CD4-positive, CD25-positive, alpha-beta regulatory T cell (primary cell): ENCODE measurements around the gene SPDEF. TPM values are rescaled to one million over a fixed set of nuclear protein-coding genes. Genes with fewer than 3 reads are reported as not detected.

Experiments
- ATAC-seq, 2 donors: fragments of 150-1000 bp; cut with Tn5 transposase; one replicate each; pipeline ENCODE4 v1.10.0; 2021; ENCODE audit warnings: low read depth in 2 of 2, moderate number of reproducible peaks in 2 of 2, moderate library complexity in 1 of 2
- DNase-seq, 3 donors: peaks; one replicate each; pipeline versions ENCODE4 v3.0.0 to v3.0.0-alpha.2; 2012 to 2022; ENCODE audit warnings: mixed read lengths in 1 of 3
- H3K27ac ChIP-seq: one replicate; pipeline ENCODE4 v1.7.0; 2013; ENCODE audit warnings: mild to moderate bottlenecking, low read length; ENCODE audit not compliant: insufficient read depth, poor library complexity, severe bottlenecking
- H3K27me3 ChIP-seq: one replicate; pipeline ENCODE4 v1.7.0; 2013; ENCODE audit warnings: low read length; ENCODE audit not compliant: control insufficient read depth, insufficient read depth
- H3K36me3 ChIP-seq: one replicate; pipeline ENCODE4 v1.7.0; 2013; ENCODE audit warnings: mild to moderate bottlenecking, low read length, moderate library complexity; ENCODE audit not compliant: control insufficient read depth, insufficient read depth
- H3K4me1 ChIP-seq: 2 replicates; pipeline ENCODE4 v1.7.0; 2013; ENCODE audit warnings: mild to moderate bottlenecking, low read length; ENCODE audit not compliant: insufficient read depth, control insufficient read depth, poor library complexity, severe bottlenecking
- H3K4me3 ChIP-seq: one replicate; pipeline ENCODE4 v1.7.0; 2013; ENCODE audit warnings: low read depth, mild to moderate bottlenecking, low read length, moderate library complexity
- H3K9me3 ChIP-seq, 2 experiments: 1 replicate in 1 of 2; 2 replicates in 1 of 2; pipeline ENCODE4 v1.7.0; 2013; ENCODE audit warnings: low read length in 2 of 2, mild to moderate bottlenecking in 1 of 2, moderate library complexity in 1 of 2; ENCODE audit not compliant: control insufficient read depth in 2 of 2
- H3K27ac Mint-ChIP-seq, 3 donors: one replicate each; pipeline ENCODE4 v1.8.0; 2020 to 2022; ENCODE audit warnings: mild to moderate bottlenecking in 3 of 3, mixed read lengths in 3 of 3, moderate library complexity in 2 of 3
- H3K27me3 Mint-ChIP-seq: one replicate; pipeline ENCODE4 v1.8.0; 2022; ENCODE audit warnings: mild to moderate bottlenecking, mixed read lengths
- H3K36me3 Mint-ChIP-seq: one replicate; pipeline ENCODE4 v1.8.0; 2020; ENCODE audit warnings: mixed read lengths
- H3K4me1 Mint-ChIP-seq, 4 donors: one replicate each; pipeline ENCODE4 v1.8.0; 2020 to 2022; ENCODE audit warnings: mixed read lengths in 4 of 4, mild to moderate bottlenecking in 1 of 4
- H3K4me3 Mint-ChIP-seq, 4 donors: one replicate each; pipeline ENCODE4 v1.8.0; 2020 to 2022; ENCODE audit warnings: mild to moderate bottlenecking in 4 of 4, mixed read lengths in 4 of 4, moderate library complexity in 3 of 4
- H3K9me3 Mint-ChIP-seq, 7 donors: one replicate each; pipeline ENCODE4 v1.8.0; 2020 to 2022; ENCODE audit warnings: mixed read lengths in 7 of 7, mild to moderate bottlenecking in 3 of 7, moderate library complexity in 2 of 7
- polyA plus RNA-seq, 4 donors: library from polyadenylated mRNA; unstranded; fragments of 300-500 nt; fragmentation: Illumina TruSeq; gene quantifications; one replicate each; pipeline ENCODE4 v1.2.3, GENCODE V29; 2021
- total RNA-seq: library from RNA; stranded (reverse); gene quantifications from one replicate; pipeline ENCODE4 v1.2.3, GENCODE V29; 2022

SPDEF gene
- total and polyA plus RNA-seq, 5 donors from 2014 or later, result 0.35 TPM; not detected in 4

DNA sequence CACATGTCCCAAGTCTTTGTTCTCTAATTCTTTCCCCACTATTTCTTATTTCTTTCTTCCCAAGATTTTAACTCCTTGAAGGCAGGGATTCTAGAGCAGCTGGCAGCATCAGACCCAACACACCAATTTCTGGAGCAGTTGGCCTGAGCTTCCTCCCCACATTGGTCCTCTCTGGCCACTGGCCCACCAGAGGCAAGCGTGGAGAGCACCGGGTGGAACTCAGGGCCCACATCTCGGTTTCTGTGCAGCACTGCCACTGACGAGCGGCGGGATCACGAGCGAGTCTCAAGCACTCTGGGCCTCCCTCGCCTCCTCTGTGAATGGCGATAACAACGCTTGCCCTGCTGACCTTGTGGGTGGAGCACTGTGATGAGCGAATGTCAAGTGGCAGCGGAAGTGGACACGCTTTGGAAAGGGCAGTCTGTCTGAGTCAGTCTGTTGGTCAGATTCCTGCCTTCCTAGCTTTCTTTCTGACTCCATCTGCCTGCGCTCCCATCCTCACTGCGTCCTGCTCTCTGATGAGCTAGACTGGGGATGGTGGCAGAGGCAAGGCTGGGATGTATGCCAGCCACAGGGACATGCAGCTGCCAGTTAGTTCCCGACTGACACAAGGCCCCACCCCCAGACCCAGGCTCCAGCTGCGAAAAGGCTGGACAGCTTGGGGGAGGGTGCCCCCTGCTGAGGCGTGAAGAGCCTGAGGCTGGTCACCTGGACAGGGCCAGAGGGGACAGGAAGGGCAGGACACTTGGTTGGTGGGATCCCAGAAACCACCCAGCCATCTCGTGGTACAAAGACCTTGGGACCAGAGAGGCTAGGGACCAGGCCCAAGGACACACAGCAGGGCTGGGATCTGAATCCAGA lies 4.5 kb upstream of the SPDEF start:
- Histone ChIP-seq H3K4me3 (no peak overlapping the region), H3K9me3 (peaks cover 0 to 2% of the 10 kb centered on the region in 2 experiments), H3K27ac (no peak overlapping the region), H3K27me3 (no peaks in the 10 kb centered on the region), H3K36me3 (no peaks in the 10 kb centered on the region), H3K4me1 (no peaks in the 10 kb centered on the region)
- H3K36me3 Mint-ChIP-seq, result no peaks in the 10 kb centered on the region
- no peaks in the 10 kb centered on the region for H3K27me3 Mint-ChIP-seq
- no peaks in the 10 kb centered on the region for H3K4me1 Mint-ChIP-seq
- H3K27ac Mint-ChIP-seq, result no peak overlapping the region
- DNase-seq, result no peak
- H3K4me3 Mint-ChIP-seq, result no peak overlapping the region
- peaks cover 0 to 6% (median 0%) of the 10 kb centered on the region in 7 donors for H3K9me3 Mint-ChIP-seq
- ATAC-seq, result no peak

DNA sequence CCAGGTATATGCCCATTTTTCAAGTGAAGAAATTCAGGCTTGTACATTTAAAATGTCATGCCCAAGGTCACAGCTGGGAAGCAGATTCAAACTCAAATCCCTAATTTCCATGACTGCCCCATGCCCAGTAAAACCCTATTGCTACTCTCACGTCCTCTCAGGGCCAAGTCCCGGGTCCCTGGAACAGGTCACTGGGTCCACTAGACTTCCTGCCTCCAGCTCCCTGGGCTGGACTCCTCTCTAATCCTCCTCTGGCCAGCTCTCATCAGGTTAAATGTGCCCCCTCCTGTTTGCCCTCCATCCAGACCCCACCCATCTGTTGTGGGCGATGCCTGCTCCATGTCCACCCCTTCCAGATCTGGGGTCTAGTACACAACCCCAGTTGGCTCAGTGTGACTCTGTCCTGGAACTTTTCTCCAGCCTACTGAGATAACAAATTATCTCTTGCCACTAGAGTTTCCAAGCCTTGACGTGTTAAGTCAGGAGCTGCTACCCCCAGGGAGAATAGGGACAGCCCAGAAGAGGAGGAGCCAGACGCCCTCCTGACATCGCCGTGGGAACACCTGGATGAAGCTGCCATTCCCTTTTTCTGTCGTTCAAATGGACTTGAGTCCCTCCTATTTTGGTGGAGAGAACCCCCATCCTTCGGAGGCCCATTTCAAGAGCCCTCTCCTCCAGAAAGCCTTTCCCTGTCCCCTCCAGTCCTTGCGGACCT lies 3.7 kb upstream of the SPDEF start:
- Mint-ChIP-seq H3K27me3 (no peaks in the 10 kb centered on the region), H3K4me3 (no peak overlapping the region), H3K9me3 (peaks cover 0 to 6% (median 0%) of the 10 kb centered on the region in 7 donors), H3K4me1 (no peaks in the 10 kb centered on the region), H3K27ac (no peak overlapping the region), H3K36me3 (no peaks in the 10 kb centered on the region)
- Histone ChIP-seq H3K4me1 (no peaks in the 10 kb centered on the region), H3K27me3 (no peaks in the 10 kb centered on the region), H3K27ac (no peak overlapping the region), H3K36me3 (no peaks in the 10 kb centered on the region), H3K9me3 (peaks cover 0 to 2% of the 10 kb centered on the region in 2 experiments), H3K4me3 (no peak overlapping the region)
- ATAC-seq (no peak), DNase-seq (no peak)

DNA sequence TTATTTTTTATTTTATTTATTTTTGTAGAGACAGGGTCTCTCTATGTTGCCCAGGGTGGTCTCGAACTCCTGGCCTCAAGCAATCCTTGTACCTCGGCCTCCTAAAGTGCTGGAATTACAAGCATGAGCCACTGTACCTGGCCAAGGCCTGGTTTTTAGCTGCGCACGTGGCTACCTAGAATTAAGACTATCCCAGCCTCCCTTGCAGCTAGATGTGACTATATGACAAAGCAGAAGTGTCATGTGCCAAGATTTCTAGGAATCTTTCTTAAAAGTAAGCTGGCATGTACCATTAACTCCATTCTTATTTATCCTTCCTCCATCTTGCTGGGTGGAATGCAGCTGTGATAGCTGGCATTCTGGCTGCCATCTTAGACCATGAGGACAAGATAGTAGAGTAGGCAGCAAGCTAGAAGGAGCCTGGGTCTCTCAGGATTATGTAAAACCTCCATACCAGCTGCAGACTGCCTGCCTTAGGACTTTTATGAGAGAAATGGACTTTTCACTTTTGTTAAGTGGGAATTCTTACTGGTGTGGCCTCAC lies 2.1 kb upstream of the SPDEF start:
- Mint-ChIP-seq H3K4me3 (no peak overlapping the region), H3K4me1 (peaks cover 0 to 4% (median 0%) of the 10 kb centered on the region in 4 donors), H3K36me3 (no peaks in the 10 kb centered on the region), H3K9me3 (peaks cover 0 to 6% (median 0%) of the 10 kb centered on the region in 7 donors), H3K27me3 (no peaks in the 10 kb centered on the region), H3K27ac (no peak overlapping the region)
- DNase-seq (no peak), ATAC-seq (no peak)
- no peaks in the 10 kb centered on the region for H3K4me1 ChIP-seq
- no peak overlapping the region for H3K27ac ChIP-seq
- H3K9me3 ChIP-seq, result peaks cover 0 to 2% of the 10 kb centered on the region in 2 experiments
- H3K4me3 ChIP-seq, result no peak overlapping the region
- no peaks in the 10 kb centered on the region for H3K36me3 ChIP-seq
- no peaks in the 10 kb centered on the region for H3K27me3 ChIP-seq

DNA sequence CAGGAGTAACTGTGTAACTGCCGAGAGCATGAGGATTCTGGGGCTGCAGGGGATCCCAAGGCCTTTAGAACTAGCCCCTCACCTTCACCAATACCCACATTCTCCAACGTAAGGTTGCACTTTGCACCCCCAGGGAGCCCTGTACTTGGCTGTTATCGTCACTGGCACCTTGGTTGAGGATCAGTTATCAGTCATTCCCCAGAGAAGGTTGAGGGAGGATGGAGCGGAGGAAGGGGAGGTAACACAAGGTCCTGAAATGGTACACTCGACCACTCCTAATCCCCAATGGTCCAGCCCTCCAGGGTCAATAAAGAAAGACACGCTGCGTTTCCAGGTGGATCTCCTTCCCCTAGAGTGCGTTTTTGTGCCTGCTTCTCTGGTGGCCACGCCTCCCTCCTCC lies 1.1 kb upstream of the SPDEF start:
- Mint-ChIP-seq H3K4me1 (peaks cover 0 to 4% (median 0%) of the 10 kb centered on the region in 4 donors), H3K9me3 (peaks cover 0 to 6% (median 0%) of the 10 kb centered on the region in 7 donors), H3K4me3 (no peak overlapping the region), H3K27ac (no peak overlapping the region), H3K27me3 (peaks cover 5% of the 10 kb centered on the region), H3K36me3 (no peaks in the 10 kb centered on the region)
- Histone ChIP-seq H3K4me3 (no peak overlapping the region), H3K4me1 (no peaks in the 10 kb centered on the region), H3K36me3 (no peaks in the 10 kb centered on the region), H3K27ac (no peak overlapping the region), H3K27me3 (no peaks in the 10 kb centered on the region), H3K9me3 (peaks cover 0 to 2% of the 10 kb centered on the region in 2 experiments)
- DNase-seq, result no peak
- no peak for ATAC-seq

DNA sequence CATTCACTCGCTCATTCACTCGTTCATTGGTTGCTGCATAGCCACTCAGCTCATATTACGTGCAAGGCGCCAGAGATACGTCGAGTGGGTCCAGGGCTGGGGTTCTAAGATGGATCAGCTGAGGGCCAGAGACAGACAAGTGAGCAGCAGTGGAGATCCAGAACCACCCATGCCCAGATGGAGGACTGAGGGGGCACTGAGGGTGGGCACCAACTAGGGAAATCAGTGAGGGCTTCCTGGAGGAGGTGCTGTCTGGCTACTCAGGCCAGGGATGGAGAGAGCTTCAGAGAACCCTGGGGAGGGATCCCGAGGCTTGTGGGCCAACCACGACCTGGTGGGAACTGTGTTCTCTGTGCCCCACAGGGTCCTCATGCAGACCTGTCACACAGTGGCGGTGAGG lies 364 bp upstream of the SPDEF start:
- peak overlapping the region in 1 of 3 donors; percentile 75 for H3K27ac Mint-ChIP-seq
- peaks cover 0 to 6% (median 0%) of the 10 kb centered on the region in 7 donors for H3K9me3 Mint-ChIP-seq
- peaks cover 0 to 4% (median 0%) of the 10 kb centered on the region in 4 donors for H3K4me1 Mint-ChIP-seq
- H3K4me3 Mint-ChIP-seq, result no peak overlapping the region
- Histone ChIP-seq H3K9me3 (peaks cover 0 to 2% of the 10 kb centered on the region in 2 experiments), H3K4me3 (no peak overlapping the region), H3K36me3 (no peaks in the 10 kb centered on the region), H3K27me3 (no peaks in the 10 kb centered on the region), H3K4me1 (no peaks in the 10 kb centered on the region), H3K27ac (no peak overlapping the region)
- DNase-seq (no peak), ATAC-seq (no peak)
- H3K36me3 Mint-ChIP-seq, result no peaks in the 10 kb centered on the region
- H3K27me3 Mint-ChIP-seq, result peaks cover 5% of the 10 kb centered on the region

DNA sequence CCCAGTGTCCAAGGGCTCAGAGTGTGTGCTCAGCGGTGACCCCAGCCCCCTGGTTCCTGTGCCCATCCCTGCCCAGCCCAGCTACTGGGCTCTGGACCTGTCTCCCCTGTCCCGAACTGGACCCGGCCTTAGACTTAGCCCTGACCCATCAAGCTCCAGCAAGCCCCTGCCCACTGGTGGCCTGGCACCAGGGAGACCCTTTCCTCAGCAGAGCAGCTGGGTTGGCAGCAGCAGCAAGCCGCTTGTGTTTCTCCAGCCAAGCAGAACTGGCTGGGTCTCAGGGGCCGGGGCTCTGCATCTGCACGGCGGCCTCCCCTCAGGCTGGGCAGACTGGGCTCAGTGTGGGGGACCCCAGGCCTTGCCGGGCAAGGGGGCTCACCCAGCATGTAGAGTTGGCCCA lies 801 bp downstream of the SPDEF start:
- H3K9me3 ChIP-seq, result peaks cover 0 to 2% of the 10 kb centered on the region in 2 experiments
- H3K27me3 ChIP-seq, result no peaks in the 10 kb centered on the region
- no peaks in the 10 kb centered on the region for H3K36me3 ChIP-seq
- H3K9me3 Mint-ChIP-seq, result peaks cover 0 to 6% (median 0%) of the 10 kb centered on the region in 7 donors
- no peak overlapping the region for H3K4me3 Mint-ChIP-seq
- peaks cover 7% of the 10 kb centered on the region for H3K27me3 Mint-ChIP-seq
- no peaks in the 10 kb centered on the region for H3K36me3 Mint-ChIP-seq
- no peak for ATAC-seq
- no peak overlapping the region for H3K4me3 ChIP-seq
- no peak for DNase-seq
- H3K4me1 ChIP-seq, result no peaks in the 10 kb centered on the region
- no peak overlapping the region for H3K27ac ChIP-seq
- peaks cover 0 to 4% (median 0%) of the 10 kb centered on the region in 4 donors for H3K4me1 Mint-ChIP-seq
- peak overlapping the region in 1 of 3 donors; percentile 33 for H3K27ac Mint-ChIP-seq

DNA sequence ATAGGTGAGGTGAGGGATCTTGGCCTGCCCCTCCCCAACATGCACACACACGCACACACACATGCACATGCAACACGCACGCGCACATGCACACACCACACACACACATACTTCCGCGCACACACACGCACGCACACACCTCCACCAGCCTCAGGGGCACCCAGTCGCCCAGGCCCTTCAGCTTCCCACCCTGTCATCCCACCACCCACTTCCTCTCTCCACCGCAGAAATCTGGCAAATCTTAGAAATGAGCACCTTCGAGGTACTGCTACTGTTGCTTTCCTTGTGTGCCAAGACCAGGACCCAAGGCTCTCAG lies 1.2 kb downstream of the SPDEF start:
- H3K27ac Mint-ChIP-seq, result peak overlapping the region in 1 of 3 donors; percentile 33
- ATAC-seq, result no peak

More for the DNA sequence above, 1.2 kb downstream of the SPDEF start:
- Histone ChIP-seq H3K9me3 (peaks cover 0 to 2% of the 10 kb centered on the region in 2 experiments), H3K4me3 (no peak overlapping the region), H3K4me1 (no peaks in the 10 kb centered on the region), H3K27me3 (no peaks in the 10 kb centered on the region), H3K36me3 (no peaks in the 10 kb centered on the region), H3K27ac (no peak overlapping the region)
- Mint-ChIP-seq H3K27me3 (peaks cover 10% of the 10 kb centered on the region), H3K36me3 (no peaks in the 10 kb centered on the region), H3K4me1 (peaks cover 0 to 4% (median 0%) of the 10 kb centered on the region in 4 donors), H3K4me3 (no peak overlapping the region), H3K9me3 (peaks cover 0 to 6% (median 0%) of the 10 kb centered on the region in 7 donors)
- peak in 1 of 3 donors; percentile 13 for DNase-seq
